ENCODE measurements around the gene TECTA. TPM values are rescaled to one million over a fixed set of nuclear protein-coding genes. Genes with fewer than 3 reads are reported as not detected.

Gene TECTA
- total RNA-seq, 4 donors from 2014 or later, result 0.49 to 1.4 (median 0.71) TPM

- TF ChIP-seq CTCF (IDR thresholded peaks at IDR 0.05; ENCODE audit: low read depth), result no peak
Observed at GRCh38 chr11:121131656-121132055, 30.6 kb downstream of the TECTA start.

GRCh38 chr11:121132211-121132976, 31.4 kb downstream of the TECTA start:
- TF ChIP-seq CTCF (IDR thresholded peaks at IDR 0.05; ENCODE audit: low read depth), result no peak

GRCh38 chr11:121134741-121135312, 33.8 kb downstream of the TECTA start:
- no peak for TF ChIP-seq CTCF (IDR thresholded peaks at IDR 0.05; ENCODE audit: low read depth)

GRCh38 chr11:121137005-121137404, 36.0 kb downstream of the TECTA start:
- TF ChIP-seq CTCF (IDR thresholded peaks at IDR 0.05; ENCODE audit: low read depth), result no peak

GRCh38 chr11:121138259-121138658, 37.2 kb downstream of the TECTA start:
- no peak for TF ChIP-seq CTCF (IDR thresholded peaks at IDR 0.05; ENCODE audit: low read depth)

GRCh38 chr11:121140369-121140768, 39.3 kb downstream of the TECTA start:
- TF ChIP-seq CTCF (IDR thresholded peaks at IDR 0.05; ENCODE audit: low read depth), result no peak

- TF ChIP-seq CTCF (IDR thresholded peaks at IDR 0.05; ENCODE audit: low read depth), result no peak
Observed at GRCh38 chr11:121141066-121141465, 40.0 kb downstream of the TECTA start.
